ENCODE data around the gene PIH1D1.

The PIH1D1 gene

GRCh38 chr19:49451430-49452181, at the start of gene PIH1D1:
PIH1D1 (minus strand) TSS chr19:49451814; CDS start chr19:49451574, 240 bp downstream.
- peak; percentile 100 for DNase-seq (ENCODE audit: extremely low read depth, low read depth)
- TF ChIP-seq CTCF (IDR thresholded peaks at IDR 0.05; ENCODE audit: low read depth, low read length, missing control alignments): no peak
- peak within 1 kb of the TSS; percentile 95 for H3K4me3 ChIP-seq (replicated peaks; ENCODE audit: low read depth, low read length)

GRCh38 chr19:49499030-49499670, 47.5 kb upstream of the PIH1D1 start:
- DNase-seq (ENCODE audit: extremely low read depth, low read depth): no peak
- H3K4me3 ChIP-seq (replicated peaks; ENCODE audit: low read depth, low read length): peak overlapping the region; percentile 78
- TF ChIP-seq CTCF (IDR thresholded peaks at IDR 0.05; ENCODE audit: low read depth, low read length, missing control alignments): no peak

GRCh38 chr19:49498475-49498874, 46.9 kb upstream of the PIH1D1 start:
- H3K4me3 ChIP-seq (replicated peaks; ENCODE audit: low read depth, low read length): peak overlapping the region; percentile 78

GRCh38 chr19:49497789-49498103, 46.1 kb upstream of the PIH1D1 start:
- DNase-seq (ENCODE audit: extremely low read depth, low read depth): no peak
- H3K4me3 ChIP-seq (replicated peaks; ENCODE audit: low read depth, low read length): peak overlapping the region; percentile 78
- TF ChIP-seq CTCF (IDR thresholded peaks at IDR 0.05; ENCODE audit: low read depth, low read length, missing control alignments): no peak

More at GRCh38 chr19:49498475-49498874, 46.9 kb upstream of the PIH1D1 start:
- TF ChIP-seq CTCF (IDR thresholded peaks at IDR 0.05; ENCODE audit: low read depth, low read length, missing control alignments): no peak
- DNase-seq (ENCODE audit: extremely low read depth, low read depth): no peak

- DNase-seq (ENCODE audit: extremely low read depth, low read depth): no peak
- no peak for TF ChIP-seq CTCF (IDR thresholded peaks at IDR 0.05; ENCODE audit: low read depth, low read length, missing control alignments)
- H3K4me3 ChIP-seq (replicated peaks; ENCODE audit: low read depth, low read length): peak overlapping the region; percentile 78
These were observed 45.6 kb upstream of the PIH1D1 start for GRCh38 chr19:49497047-49497788.

GRCh38 chr19:49496574-49497008, 45.0 kb upstream of the PIH1D1 start:
- no peak for TF ChIP-seq CTCF (IDR thresholded peaks at IDR 0.05; ENCODE audit: low read depth, low read length, missing control alignments)
- peak overlapping the region; percentile 78 for H3K4me3 ChIP-seq (replicated peaks; ENCODE audit: low read depth, low read length)
- no peak for DNase-seq (ENCODE audit: extremely low read depth, low read depth)

Data from HFF-Myc (cell line).